T47D (cell line): ENCODE measurements around the gene ACSM3.
"Not testable (repeated sequence)": the region's sequence is repeated elsewhere in the genome, so short reads cannot be mapped to it uniquely, and the experiment has no call there.

Experiments used
- DNase-seq, 2 experiments: peaks; one replicate each; pipeline versions ENCODE4 v3.0.0 to v3.0.0-alpha.2; 2011 to 2012; ENCODE audit warnings: low read depth in 1 of 2, low spot score in 1 of 2
- JUND ChIP-seq: IDR thresholded peaks from 2 replicates; pipeline ENCODE4 v1.6.1; 2012; ENCODE audit warnings: low read depth
- in situ Hi-C: cut with HindIII; loops from 2 replicates; pipeline ENCODE4 v1.10.0; 2016; ENCODE audit warnings: low sequenced_read_pairs, low pct_unique_long_range_greater_than_20kb

The ACSM3 gene, protein sequence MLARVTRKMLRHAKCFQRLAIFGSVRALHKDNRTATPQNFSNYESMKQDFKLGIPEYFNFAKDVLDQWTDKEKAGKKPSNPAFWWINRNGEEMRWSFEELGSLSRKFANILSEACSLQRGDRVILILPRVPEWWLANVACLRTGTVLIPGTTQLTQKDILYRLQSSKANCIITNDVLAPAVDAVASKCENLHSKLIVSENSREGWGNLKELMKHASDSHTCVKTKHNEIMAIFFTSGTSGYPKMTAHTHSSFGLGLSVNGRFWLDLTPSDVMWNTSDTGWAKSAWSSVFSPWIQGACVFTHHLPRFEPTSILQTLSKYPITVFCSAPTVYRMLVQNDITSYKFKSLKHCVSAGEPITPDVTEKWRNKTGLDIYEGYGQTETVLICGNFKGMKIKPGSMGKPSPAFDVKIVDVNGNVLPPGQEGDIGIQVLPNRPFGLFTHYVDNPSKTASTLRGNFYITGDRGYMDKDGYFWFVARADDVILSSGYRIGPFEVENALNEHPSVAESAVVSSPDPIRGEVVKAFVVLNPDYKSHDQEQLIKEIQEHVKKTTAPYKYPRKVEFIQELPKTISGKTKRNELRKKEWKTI

DNA sequence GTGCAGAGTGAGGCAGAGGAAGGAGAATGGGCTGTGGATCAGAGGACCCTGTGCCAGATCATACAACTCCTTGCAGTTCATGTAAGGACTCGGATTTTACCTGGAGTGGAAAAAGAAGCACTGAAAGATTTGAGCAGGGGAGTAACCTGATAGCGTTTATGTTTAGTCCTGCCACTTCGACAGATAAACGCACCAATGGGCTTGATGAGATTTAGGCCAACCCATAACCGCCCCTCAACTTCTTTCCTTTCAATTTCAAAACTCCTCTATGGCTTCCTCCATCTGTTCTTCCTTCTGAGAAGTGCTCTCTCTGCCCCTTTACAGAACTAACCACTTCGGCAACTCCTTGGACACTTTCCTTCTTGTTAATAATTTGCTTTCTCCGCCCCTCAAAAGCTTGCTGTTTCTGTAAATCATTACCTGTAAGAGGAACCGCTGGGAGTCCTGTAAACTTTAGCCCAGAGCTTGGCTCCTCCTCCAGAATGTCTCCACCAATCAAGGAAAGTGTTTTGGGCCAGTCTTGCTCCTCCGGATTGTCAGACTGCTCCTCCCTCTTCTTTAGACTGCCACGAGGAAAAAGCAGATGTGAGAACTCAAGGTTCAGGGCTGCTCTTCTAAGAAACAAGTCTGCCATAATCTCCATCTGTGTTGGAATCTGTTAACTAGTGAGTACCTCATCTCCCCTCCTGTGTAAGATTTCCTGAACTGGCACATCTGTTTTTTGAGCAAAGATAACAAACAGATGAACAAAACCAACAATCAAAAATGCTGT is at the start of gene ACSM3:
Gene ACSM3, plus strand, starts transcription at position 554 of the 772 bp plus-strand sequence. CDS start 6,021 bp downstream, outside the sequence.
- TF ChIP-seq JUND: no peak
- DNase-seq: peak; percentile 78 to 92
- in situ Hi-C loops: no loop called here

DNA sequence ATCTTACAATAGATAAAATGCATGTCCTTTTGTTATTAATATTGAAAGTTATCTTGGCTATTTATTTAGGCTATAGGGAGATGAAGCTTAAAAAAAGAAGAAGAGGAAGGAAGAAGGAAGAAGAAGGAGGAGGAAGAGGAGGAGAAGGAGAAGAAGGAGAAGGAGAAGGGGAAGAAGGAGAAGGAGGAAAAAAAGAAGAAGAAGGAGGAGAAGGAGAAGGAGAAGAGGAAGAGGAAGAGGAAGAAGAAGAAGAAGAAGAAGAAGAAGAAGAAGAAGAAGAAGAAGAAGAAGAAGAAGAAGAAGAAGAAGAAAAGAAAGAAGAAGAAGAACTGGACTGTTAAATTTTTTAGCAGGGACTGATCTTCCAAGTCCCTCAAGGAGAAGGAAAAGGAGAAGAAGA is 46.1 kb upstream of the ACSM3 start:
- in situ Hi-C loops, DNase-seq: not testable (repeated sequence)

DNA sequence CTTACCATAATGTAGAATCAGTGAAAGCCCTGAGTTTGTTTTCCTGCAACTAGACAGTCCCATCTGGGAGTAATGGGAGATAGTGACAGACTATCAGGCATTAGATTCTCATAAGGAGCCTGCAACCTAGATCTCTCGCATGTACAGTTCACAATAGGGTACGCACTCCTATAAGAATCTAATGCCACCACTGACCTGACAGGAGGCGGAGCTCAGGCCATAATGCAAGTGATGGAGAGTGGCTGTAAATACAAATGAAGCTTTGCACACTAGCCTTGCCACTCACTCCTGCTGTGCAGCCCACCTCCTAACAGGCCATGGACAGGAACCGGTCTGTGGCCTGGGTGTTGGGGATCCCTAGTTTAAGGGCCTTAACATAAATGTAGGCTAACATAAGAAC is 43.6 kb upstream of the ACSM3 start:
- TF ChIP-seq JUND: no peak
- DNase-seq: no peak
- in situ Hi-C loops: no loop called here

DNA sequence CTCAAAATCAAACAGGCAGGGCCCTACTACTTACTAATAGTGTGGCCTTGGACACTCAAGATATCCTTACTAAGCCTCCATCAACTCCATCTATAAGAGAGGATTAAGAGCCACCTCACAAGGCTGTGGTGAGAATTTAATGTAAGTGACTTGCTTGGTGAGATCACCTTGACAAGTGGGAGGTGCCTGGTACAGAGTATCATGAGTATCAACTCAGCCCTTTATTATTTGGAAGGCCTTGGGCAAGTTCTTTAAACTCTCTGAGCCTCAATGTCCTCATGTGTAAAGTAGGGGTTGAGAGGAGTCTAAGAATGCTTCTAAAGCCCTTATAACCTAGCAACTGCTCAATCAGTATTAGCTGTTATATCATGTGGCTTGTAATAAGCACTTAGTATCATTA is 37.2 kb upstream of the ACSM3 start:
- no peak for TF ChIP-seq JUND
- no peak for DNase-seq
- in situ Hi-C loops: no loop called here

DNA sequence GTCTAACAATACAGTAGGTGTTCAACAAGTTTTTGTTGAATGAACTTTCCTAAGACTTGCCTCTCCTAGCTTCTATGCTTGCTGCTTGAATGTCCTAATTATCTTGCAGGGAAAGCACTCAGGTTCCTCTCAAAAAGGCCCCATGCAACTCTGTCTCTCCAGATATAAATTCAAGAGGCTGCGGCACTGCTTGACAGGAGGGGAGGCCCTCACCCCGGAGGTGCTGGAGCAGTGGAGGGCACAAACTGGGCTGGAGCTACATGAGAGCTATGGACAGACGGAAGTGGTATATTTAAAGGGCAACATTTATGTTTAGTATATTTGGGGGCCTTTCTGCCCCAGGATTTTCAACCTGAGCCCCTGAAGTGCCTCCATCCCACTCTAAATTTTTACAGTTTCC is 36.6 kb upstream of the ACSM3 start:
- in situ Hi-C loops: no loop called here
- DNase-seq: no peak
- TF ChIP-seq JUND: no peak

DNA sequence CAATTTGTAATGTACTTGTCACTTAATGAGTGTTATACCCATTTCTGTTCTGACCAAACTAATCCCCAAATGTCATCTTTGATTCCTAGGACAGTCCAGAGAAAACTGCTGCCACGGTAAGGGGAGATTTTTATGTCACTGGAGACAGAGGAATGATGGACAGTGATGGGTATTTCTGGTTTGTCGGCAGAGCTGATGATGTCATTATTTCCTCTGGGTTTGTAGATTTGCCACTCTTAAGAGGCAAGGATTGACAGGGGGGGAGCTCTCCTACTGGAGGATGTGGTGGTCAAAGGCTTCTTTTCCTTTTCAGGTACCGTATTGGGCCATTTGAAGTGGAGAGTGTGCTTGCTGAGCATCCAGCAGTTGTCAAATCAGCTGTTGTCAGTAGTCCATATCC is 34.7 kb upstream of the ACSM3 start:
- in situ Hi-C loops: no loop called here
- no peak for TF ChIP-seq JUND
- no peak for DNase-seq

DNA sequence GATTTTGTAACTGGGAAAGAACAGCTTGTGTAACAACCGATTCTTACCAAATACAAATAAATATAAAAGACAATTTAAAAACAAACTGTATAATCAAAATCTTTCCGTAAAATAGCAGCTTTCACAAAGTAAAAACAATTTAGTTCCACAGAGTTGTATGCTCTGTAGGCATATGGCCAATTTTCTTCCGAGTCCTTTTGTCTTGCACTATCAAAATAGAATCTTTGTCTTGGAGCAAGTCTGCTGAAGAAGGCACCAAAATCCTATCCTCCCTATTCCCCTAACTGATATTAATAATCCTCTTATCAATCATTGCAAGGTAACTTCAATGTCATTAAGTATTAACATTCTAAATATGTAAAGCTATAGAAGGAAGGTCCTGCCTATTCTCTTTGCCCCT is 29.8 kb upstream of the ACSM3 start:
- in situ Hi-C loops: no loop called here
- TF ChIP-seq JUND: no peak
- DNase-seq: no peak

DNA sequence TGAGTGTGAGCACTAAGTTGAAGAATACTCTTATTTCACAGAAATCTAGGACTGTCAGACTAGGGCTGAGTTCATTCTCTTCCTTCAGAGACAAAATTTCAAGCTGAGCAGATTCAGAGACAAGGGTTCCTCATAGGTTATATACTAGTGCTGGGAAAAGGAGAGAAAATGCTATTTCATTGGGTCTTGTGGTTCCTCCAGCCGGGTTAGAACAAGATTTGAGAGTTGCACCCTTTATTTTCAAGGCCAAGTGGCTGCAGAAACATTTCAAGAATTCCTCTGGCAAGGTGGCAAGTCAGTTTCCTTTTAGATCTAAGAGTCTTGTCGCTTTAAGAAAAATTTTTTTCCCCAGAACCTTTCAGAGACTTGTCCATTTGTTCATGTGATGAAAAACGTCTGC is 29.0 kb upstream of the ACSM3 start:
- in situ Hi-C loops: no loop called here
- no peak for TF ChIP-seq JUND
- no peak for DNase-seq

DNA sequence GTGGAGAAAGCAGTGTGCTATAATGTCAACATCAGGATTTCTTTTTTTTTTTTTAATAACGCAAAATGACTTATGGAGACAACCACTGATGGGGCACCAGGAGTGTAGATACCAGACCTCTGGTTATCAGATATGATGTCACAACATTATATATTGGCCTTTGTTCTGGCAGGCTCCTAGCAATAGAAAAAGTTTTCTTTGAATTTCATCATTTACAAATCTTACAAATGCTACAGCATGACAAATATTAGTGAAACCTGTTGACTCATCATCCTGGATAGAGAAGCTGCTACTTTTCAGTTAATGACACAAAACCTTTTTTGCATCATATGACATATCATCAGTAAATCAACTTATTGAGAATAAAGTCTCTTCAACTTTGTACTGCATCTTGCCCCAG is 28.3 kb upstream of the ACSM3 start:
- no peak for TF ChIP-seq JUND
- DNase-seq: no peak
- in situ Hi-C loops: no loop called here

DNA sequence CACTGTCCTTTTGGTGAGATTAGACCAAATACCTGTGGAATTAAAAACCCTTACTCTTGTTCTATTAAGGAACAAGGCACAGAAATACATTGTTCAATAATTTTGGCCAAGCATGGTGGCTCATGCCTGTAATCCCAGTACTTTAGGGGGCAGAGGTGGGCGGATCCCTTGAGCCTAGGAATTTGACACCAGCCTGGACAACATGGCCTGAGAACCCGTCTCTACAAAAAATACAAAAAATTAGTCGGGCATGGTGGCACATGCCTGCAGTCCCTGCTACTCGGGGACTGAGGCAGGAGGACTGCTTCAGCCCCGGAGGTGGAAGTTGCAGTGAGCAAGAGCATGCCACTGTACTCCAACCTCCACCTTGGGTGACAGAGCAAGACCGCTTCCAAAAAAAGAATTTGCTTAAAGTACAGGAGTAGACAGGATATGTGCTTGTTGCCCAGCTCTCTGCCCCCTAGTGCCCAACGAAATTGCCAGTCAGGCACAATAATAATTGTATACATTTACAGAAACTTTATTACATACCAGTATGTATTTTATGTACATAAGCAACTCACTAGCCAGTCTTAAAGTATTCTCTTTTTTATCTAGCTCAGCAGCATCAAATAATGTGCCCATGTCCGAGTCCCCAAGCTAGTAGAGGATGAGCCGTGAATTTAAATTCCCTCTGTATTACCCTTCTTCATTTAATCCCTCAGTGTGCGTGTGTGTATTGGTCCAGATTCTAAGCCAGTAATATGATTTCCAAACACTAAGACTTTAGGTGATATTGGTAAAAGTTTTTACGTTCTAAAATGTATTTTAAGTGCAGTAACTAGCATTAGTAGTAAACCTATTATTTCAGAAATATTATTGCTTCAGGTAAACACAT is 23.6 kb upstream of the ACSM3 start:
- DNase-seq: peak in 1 of 2 experiments; percentile 46
- in situ Hi-C loops: no loop called here
- TF ChIP-seq JUND: no peak

DNA sequence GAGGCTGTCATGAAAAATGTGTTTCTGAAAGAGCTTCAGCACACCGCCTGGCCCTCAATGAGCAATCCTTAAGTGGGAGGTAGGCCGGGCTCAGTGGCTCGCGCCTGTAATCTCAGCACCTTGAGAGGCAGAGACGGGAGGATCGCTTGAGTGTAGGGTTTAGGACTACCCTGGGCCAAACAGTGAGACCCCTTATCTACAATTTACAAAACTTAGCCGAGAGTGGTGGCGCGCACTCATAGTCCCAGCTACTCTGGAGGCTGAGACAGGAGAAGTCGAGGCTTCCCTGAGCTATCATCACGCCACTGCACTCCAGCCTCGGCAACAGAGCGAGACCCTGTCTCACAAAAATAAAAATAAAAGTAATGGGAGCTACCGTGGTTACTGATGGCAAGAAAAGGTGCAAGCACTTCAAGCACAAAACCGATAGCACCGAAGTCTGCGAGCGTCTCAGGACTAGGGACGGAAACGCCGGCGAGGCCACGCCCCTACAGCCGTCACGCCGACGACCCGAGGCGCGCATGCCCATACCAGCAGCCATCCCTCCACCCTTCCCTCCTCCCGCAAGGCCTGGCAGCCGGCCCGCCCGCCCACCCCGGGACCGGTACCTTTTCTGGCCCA is 22.8 kb upstream of the ACSM3 start:
- in situ Hi-C loops: no loop called here
- TF ChIP-seq JUND: no peak
- DNase-seq: peak; percentile 82 to 87
